GM21717 (cell line): ENCODE results near the gene NCEH1.

ENCODE experiments used
- ATAC-seq: cut with Tn5 transposase; IDR thresholded peaks from one replicate; pipeline ENCODE4 v1.9.1; 2021; ENCODE audit warnings: mild to moderate bottlenecking, moderate library complexity; ENCODE audit not compliant: unreplicated experiment

NCEH1 gene

GRCh38 chr3:172647080-172647479 is 63.8 kb downstream of the NCEH1 start:
- no peak for ATAC-seq

- no peak for ATAC-seq
Measured at GRCh38 chr3:172646439-172647015, 64.3 kb downstream of the NCEH1 start.

GRCh38 chr3:172644258-172644657 is 66.6 kb downstream of the NCEH1 start:
- no peak for ATAC-seq

GRCh38 chr3:172643506-172644179 is 67.2 kb downstream of the NCEH1 start:
- ATAC-seq, result no peak

GRCh38 chr3:172641291-172641690 is 69.6 kb downstream of the NCEH1 start:
- ATAC-seq, result no peak

GRCh38 chr3:172640751-172641150 is 70.1 kb downstream of the NCEH1 start:
- ATAC-seq, result no peak

GRCh38 chr3:172635588-172635987 is 75.3 kb downstream of the NCEH1 start:
- ATAC-seq, result peak; percentile 96

GRCh38 chr3:172634948-172635347 is 75.9 kb downstream of the NCEH1 start:
- ATAC-seq, result no peak

GRCh38 chr3:172630316-172630715 is 80.6 kb downstream of the NCEH1 start:
- no peak for ATAC-seq

GRCh38 chr3:172629470-172629869 is 81.4 kb downstream of the NCEH1 start:
- no peak for ATAC-seq

- ATAC-seq, result no peak
Measured at GRCh38 chr3:172627057-172627809, 83.6 kb downstream of the NCEH1 start.

GRCh38 chr3:172626021-172626640 is 84.7 kb downstream of the NCEH1 start:
- no peak for ATAC-seq

- ATAC-seq, result no peak
Measured at GRCh38 chr3:172625404-172625803, 85.5 kb downstream of the NCEH1 start.

- ATAC-seq, result no peak
Measured at GRCh38 chr3:172624999-172625398, 85.9 kb downstream of the NCEH1 start.

- no peak for ATAC-seq
Measured at GRCh38 chr3:172622916-172623700, 87.8 kb downstream of the NCEH1 start.

- no peak for ATAC-seq
Measured at GRCh38 chr3:172622156-172622555, 88.7 kb downstream of the NCEH1 start.

- ATAC-seq, result no peak
Measured at GRCh38 chr3:172617976-172618375, 92.9 kb downstream of the NCEH1 start.

- ATAC-seq, result no peak
Measured at GRCh38 chr3:172617013-172617706, 93.7 kb downstream of the NCEH1 start.

- no peak for ATAC-seq
Measured at GRCh38 chr3:172616031-172616461, 94.8 kb downstream of the NCEH1 start.

GRCh38 chr3:172615296-172615695 is 95.6 kb downstream of the NCEH1 start:
- no peak for ATAC-seq
